ENCODE results near the gene RHOB. TPM values are rescaled to one million over a fixed set of nuclear protein-coding genes. Genes with fewer than 3 reads are reported as not detected.
A peak's percentile ranks its signal among the peaks of the same experiment; 100 is the strongest.

The RHOB gene
- total and polyA plus RNA-seq, 2 of the 13 experiments (the other 11 are each of a cell fraction or from before 2014, with no cell fraction given), result 192 to 268 TPM

GRCh38 chr2:20465716-20466394 is 19.0 kb downstream of the RHOB start:
- DNase-seq (ENCODE audit: low spot score) (no peak), FAIRE-seq (no peak), ATAC-seq (no peak)
- Histone ChIP-seq H3K9me3 (ENCODE audit: low read length) (no peaks in the 10 kb centered on the region), H3K79me2 (ENCODE audit: insufficient read depth, low read length) (no peaks in the 10 kb centered on the region), H4K20me1 (ENCODE audit: insufficient read depth, low read length) (no peaks in the 10 kb centered on the region), H3K27ac (ENCODE audit: extremely low read length, insufficient read depth, low read length) (no peak overlapping the region), H3K4me3 (replicated peaks in 1 of 3; ENCODE audit: insufficient read depth in 1 of 3, low read depth in 2 of 3, low read length in 3 of 3) (no peak overlapping the region), H3K4me1 (ENCODE audit: insufficient read depth, low read length) (peaks cover 23% of the 10 kb centered on the region), H3K9ac (ENCODE audit: insufficient read depth, low read depth, low read length) (no peak overlapping the region), H3K27me3 (ENCODE audit: control insufficient read depth in 1 of 2, insufficient read depth in 2 of 2, low read length in 2 of 2) (peaks cover 2 to 15% of the 10 kb centered on the region in 2 experiments; a peak in 3 of 5 replicates), H3K4me2 (ENCODE audit: low read depth, low read length) (no peak overlapping the region), H3K36me3 (replicated peaks in 1 of 2; ENCODE audit: control insufficient read depth in 1 of 2, insufficient read depth in 2 of 2, low read length in 2 of 2) (no peaks in the 10 kb centered on the region), H2AFZ (ENCODE audit: low read length) (no peak overlapping the region)
- TF ChIP-seq SPEN (CRISPR knock-in tag; IDR thresholded peaks at IDR 0.05; ENCODE audit: low read depth) (no peak), ZNF18 (CRISPR knock-in tag; IDR thresholded peaks at IDR 0.05; ENCODE audit: insufficient replicate concordance) (no peak), MAFK (conservative IDR thresholded peaks at IDR 0.05 in 1 of 2, IDR thresholded peaks at IDR 0.05 in 1 of 2; ENCODE audit: low read length in 2 of 2) (peak; percentile 39 to 57; a peak in 3 of 4 replicates), ZNF598 (CRISPR knock-in tag; IDR thresholded peaks at IDR 0.05; ENCODE audit: borderline replicate concordance) (no peak), NCOA2 (CRISPR knock-in tag; IDR thresholded peaks at IDR 0.05) (no peak), NR0B2 (CRISPR knock-in tag; IDR thresholded peaks at IDR 0.05) (no peak), CAMTA2 (CRISPR knock-in tag; IDR thresholded peaks at IDR 0.05; ENCODE audit: borderline replicate concordance) (no peak), MAFF (IDR thresholded peaks at IDR 0.05; ENCODE audit: low read depth, low read length) (0 out of 2 replicates have a peak, but pooled peaks have one; percentile 24), GZF1 (CRISPR knock-in tag; IDR thresholded peaks at IDR 0.05) (no peak), BCL3 (CRISPR knock-in tag; IDR thresholded peaks at IDR 0.05) (no peak), IRF9 (CRISPR knock-in tag; IDR thresholded peaks at IDR 0.05; ENCODE audit: borderline replicate concordance) (no peak), ZFX (CRISPR knock-in tag; IDR thresholded peaks at IDR 0.05; ENCODE audit: low read depth) (no peak)
- BruUV-seq (replicated peaks), result no TSS peak
- in situ Hi-C loops (cut with HindIII; ENCODE audit: extremely low pct_ligation_motif_present, low pct_unique_long_range_greater_than_20kb), result no loop called here
- ChIA-PET CTCF (ENCODE audit: low intra/inter-chr PET ratio, low total read pairs) (no interaction called here), POLR2A (interaction anchor here (0.9 to 1.9 kb wide), 4 partner anchors 8 to 60 kb away, joined by 3 to 9 read pairs (median 4); partner anchors contain the start of gene RHOB)
- intact Hi-C loops (cut with micrococcal nuclease; ENCODE audit: unreplicated experiment), result no loop called here
- 64% methylated on average over 4 of the region's 4 CpGs for WGBS (ENCODE audit: low lambda C conversion rate)
